ENCODE measurements around the gene TUBG2.
"Not testable (repeated sequence)": the region's sequence is repeated elsewhere in the genome, so short reads cannot be mapped to it uniquely, and the experiment has no call there.

TUBG2 gene

GRCh38 chr17:42655528-42655927, 3.6 kb upstream of the TUBG2 start:
- DNase-seq (ENCODE audit: low read depth), result no peak

GRCh38 chr17:42657824-42658588, 1.1 kb upstream of the TUBG2 start:
- DNase-seq (ENCODE audit: low read depth), result no peak

- not testable (repeated sequence) for DNase-seq (ENCODE audit: low read depth)
These were observed 819 bp downstream of the TUBG2 start for GRCh38 chr17:42659932-42660274.

GRCh38 chr17:42660692-42661345, 1.7 kb downstream of the TUBG2 start:
- peak; percentile 71 for DNase-seq (ENCODE audit: low read depth)

- DNase-seq (ENCODE audit: low read depth), result no peak
These were observed 6.5 kb downstream of the TUBG2 start for GRCh38 chr17:42665581-42666001.

DNA sequence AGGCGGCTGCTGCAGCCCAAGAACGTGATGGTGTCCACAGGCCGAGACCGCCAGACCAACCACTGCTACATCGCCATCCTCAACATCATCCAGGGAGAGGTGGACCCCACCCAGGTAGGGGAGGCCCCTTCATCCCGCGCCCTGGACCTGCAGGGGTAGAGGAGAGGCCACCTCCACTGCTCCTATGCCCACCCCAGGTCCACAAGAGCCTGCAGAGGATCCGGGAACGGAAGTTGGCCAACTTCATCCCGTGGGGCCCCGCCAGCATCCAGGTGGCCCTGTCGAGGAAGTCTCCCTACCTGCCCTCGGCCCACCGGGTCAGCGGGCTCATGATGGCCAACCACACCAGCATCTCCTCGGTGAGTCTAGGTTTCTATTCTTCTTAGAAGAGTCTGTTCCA, 7.0 kb downstream of the TUBG2 start:
- DNase-seq (ENCODE audit: low read depth), result not testable (repeated sequence)

DNA sequence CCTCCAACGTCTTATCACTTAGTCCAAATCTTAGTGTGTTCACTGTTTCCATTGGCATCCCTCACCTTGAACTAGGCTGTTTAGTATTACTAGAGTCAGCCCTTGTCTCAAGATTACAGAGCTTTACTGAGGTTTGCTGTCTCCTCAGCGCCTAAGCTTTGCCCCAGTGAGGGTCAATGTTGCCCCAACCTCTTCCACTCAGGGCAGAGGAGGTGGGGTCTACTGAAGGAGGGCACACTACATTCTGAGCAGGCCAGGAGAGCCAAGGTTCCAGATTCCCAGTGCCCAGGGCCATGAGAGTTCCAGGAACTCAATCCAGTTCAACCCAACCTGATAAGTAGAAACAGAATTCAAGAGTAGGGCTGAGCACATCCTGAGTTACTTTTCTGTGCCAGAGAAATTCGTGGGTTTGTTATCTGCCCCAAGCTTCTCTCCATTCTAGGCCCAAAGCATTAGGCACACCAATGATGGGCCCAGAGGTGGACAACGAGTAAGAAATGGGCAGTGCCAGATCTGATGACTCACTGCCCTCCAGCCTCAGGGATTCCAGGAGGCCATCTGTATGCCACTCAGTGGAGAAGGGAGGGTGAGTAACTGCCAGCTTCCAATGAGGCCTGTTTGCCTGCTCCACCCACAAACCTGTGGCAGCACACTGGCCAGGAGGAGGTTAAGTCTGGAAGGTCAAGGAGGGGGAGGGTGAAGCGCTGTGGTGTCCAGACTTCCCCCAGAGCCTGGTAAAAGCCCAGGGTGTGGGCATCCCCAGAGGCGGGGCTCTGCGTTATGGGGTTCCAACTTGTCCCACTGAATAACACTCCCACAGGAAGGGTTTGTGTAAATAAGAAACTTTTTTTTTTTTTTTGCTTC, 8.2 kb downstream of the TUBG2 start:
- DNase-seq (ENCODE audit: low read depth), result peak; percentile 72

DNA sequence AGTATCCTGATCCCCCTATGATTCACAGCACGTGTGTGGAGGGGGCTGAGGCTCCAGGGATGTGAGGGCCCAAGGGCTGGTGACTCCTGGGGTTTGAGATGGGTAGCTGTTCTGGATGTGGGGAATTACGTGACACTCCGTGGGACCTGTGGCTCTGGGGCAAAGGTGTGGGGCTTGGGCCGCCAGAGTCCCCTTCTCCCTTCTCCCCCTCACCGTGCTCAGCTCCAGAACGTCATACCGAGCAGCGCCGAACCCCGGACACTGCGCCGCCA, 10.6 kb downstream of the TUBG2 start:
- DNase-seq (ENCODE audit: low read depth), result no peak

GRCh38 chr17:42669977-42670788, 11.1 kb downstream of the TUBG2 start:
- no peak for DNase-seq (ENCODE audit: low read depth)

DNA sequence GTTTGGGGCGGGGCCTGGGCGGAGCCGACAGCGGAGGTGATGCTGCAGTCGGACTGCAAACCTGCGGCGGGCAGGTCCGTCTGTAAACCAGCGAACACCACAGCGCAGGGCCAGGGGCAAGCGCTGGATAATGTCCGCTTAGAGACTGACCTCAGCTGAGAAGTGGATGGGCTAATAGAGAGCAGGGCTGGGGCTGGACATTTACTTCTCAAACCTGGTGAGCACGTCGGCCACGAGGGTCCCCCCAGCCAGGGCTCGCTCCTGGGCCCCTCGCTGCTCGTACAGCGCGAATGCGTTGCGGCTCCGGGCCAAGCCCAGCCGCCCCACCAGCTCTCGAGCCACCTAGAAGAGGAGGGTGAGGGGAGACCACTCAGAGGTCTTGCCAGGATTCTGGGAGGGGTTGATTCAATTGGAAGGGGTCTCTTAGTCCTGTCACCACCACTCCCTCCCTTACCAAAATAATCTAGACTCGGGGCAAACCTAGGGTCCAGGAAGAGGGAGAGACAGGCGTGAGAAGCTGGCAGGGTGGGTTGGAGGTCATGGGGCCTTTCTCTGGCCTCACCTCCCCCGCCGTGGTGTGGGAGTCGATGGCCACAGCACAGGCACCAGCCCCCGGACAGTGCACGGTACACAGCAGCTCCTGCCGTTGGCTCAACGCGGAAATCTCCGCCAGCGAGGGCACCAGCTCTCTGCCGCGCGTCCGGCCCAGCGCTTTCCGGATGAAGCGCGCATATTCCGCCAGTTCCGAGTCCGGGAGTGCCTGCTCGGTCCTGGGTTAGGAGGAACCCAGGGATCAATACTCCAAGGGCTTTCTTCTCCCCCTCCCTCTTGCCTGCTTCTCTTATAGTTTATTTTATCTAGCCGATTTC, 11.9 kb downstream of the TUBG2 start:
- DNase-seq (ENCODE audit: low read depth), result no peak

DNA sequence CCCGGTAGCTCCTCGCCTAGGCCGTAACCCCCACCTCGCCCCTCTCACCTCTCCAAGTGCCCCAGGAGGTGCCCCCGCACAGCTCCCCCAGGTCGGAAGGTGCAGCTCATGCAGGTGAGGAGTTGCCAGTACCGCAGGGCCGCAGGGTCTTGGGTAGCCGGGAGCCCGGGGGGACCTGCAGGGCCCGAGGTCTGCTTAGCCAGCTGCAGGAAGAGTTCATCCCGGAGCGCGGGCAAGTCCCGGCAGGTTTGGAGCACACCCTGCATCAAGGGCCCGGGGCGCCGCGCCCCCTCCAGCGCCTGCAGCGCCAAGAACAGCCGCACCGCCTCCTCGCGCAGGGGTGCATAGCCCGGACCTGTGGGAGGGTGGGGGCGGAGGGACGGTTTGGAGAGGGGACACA, 13.0 kb downstream of the TUBG2 start:
- no peak for DNase-seq (ENCODE audit: low read depth)

DNA sequence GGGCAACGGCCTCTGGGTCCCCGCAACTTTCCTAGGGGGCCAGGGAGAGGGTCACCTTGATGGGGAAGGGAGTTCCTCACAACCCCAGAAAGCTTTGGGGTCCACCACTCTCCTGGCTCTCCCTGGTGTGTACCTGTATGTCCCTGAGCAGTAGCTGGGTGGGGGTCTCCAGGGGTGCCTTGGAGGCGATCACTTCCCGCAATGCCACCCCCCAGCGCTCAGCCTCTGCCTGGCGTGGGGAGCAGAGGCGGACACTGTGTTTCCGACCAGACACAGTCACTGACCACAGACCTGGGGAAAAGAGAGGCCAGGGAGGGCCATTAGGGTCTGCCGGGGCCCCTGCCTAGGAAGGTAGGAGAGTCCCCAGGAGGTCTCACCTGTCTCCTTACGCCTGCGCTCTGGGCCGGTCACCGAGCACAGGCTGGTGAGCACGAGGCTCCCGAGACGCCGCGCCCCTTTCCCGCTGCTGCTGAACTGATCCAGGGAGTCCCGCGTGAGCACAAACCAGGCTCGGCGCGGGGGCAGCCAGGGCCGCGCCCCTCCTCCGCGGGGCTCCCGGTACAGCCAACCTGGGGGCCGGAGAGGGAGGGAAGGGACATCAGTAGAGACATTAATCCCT, 14.3 kb downstream of the TUBG2 start:
- no peak for DNase-seq (ENCODE audit: low read depth)

- DNase-seq (ENCODE audit: low read depth), result no peak
These were observed 15.0 kb downstream of the TUBG2 start for GRCh38 chr17:42673885-42674754.

DNA sequence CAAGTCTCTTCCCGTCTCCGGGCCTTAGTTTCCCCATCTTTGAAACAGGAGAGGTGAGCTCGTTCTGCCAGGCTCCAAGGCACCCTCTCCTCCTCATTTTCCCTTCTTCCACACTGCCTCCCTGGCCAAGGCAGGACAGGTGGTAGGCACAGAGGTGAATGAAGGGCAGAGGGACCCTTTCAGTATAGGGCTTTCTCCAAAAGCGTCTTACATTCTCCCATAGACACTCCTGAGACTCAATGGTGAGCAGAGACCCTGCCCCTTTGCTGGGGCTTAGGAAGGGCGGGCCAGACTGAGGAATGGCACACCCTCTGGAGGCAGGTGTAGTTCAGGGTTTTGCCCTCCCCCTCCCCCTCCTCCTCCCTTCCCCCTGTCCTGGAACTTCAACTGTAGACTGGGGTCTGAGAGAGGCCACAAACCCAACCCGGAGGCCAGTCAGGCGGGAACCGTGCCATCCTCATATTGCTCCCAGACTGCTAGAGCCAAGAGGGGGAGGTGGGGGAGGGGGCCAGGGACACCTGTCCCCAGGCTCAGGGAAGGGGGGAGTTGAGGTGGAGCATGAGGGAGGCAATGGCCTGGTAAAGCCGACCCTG, 15.8 kb downstream of the TUBG2 start:
- no peak for DNase-seq (ENCODE audit: low read depth)

DNA sequence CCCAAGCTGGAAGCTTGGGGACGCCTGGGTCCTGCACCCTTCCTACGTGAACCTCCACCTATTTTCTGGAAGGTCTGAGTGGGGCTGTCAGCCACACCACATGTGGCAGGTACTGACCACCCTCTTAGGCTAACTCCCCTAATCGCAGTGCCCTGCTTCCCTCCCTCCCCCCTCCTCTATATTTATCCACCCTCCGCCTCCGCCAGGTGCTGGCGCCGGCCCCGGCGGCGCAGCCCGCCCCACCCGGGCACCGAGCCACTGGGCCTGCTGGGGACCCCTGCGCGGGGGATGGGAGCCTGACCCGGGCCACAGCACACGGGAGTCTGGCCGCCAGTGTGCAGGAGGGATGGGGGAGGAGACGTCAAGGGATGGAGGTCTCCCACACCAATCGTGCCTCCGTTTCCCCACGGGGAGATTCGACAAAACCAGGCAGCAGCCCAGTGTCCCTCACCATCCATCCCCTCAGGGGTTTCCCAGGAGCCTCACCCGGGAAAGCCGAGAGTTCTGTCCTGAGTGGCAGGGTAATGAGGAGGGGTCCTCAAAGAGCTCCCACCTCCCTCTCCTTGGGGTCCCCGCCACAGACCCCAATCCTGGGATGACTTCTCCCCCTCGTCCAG, 16.4 kb downstream of the TUBG2 start:
- DNase-seq (ENCODE audit: low read depth), result no peak

DNA sequence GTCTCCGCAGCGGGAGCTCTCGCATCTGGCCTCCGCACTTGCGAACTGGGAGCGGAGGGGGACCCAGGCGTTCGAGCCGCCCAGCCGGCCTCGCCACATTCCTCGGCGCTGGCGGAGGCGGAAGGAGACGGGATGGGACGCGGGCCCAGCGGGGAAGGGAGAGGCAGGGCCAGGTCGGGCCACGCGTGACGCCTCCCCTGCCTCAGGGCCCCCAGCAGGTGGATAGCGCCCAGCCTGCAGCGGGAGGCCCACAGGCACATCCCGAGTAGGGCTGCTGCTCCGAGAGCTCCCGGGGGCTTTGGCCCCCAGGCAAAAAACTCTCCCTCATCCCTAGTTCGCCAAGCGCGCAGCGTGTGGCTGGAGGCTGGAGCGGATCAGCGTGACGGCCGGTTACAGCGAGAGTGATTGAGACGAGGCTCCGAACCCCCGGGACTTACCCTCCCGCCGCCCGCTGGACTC, 16.9 kb downstream of the TUBG2 start:
- no peak for DNase-seq (ENCODE audit: low read depth)

- no peak for DNase-seq (ENCODE audit: low read depth)
These were observed 17.4 kb downstream of the TUBG2 start, which contains the start of gene PLEKHH3 for GRCh38 chr17:42676424-42677011. Gene PLEKHH3, minus strand, starts transcription at chr17:42676994. Its CDS starts 431 bp downstream, at chr17:42676563.
